ENCODE measurements around the gene OR2F2.

The OR2F2 gene

DNA sequence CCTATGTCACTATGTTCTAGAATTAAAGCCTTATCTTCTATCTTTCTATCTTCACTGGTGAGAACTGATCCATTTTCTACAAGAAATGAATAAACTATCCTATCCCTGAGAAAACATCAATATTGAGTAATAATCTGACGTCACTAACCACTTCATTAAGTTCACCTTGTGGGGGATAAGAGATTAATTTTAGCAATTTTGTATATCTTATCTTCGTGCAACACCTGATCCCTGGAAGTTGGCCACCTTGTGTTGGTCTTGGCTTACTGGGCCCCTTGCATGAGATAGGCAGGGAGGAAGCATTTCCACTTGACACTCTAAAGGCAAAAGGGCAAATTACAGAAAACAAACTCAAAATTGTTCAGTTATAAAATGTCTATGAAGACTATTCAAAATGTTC, 45.0 kb downstream of the OR2F2 start:
- DNase-seq: no peak

DNA sequence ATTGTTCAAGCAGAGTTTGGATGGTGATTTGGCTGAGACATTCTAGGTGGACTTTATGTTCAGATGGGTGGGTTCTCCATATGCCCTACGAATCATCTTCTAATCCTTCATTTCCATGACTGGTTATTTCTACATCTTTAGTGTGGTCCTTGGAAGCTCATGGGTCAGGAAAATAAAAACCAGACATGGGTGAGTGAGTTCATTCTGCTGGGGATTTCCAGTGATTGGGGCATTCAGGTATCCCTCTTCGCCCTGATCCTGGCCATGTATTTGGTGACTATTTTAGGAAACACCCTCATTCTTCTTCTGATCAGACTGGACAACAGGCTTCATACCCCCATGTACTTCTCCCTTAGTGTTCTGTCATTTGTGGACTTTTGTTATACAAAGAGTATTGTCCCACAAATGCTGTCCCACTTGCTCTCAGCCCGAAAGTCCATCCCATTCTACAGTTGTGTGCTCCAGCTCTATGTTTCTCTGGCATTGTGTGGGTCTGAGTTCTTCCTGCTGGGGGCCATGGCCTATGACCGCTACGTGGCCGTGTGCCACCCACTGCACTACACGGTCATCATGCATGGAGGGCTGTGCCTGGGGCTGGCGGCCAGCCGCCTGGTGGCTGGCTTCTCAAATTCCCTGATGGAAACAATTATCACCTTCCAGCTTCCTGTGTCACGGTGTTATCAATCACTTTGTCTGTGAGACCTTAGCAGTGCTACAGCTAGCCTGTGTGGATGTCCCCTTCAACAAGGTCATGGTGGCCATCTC, 45.9 kb downstream of the OR2F2 start:
- DNase-seq: no peak

DNA sequence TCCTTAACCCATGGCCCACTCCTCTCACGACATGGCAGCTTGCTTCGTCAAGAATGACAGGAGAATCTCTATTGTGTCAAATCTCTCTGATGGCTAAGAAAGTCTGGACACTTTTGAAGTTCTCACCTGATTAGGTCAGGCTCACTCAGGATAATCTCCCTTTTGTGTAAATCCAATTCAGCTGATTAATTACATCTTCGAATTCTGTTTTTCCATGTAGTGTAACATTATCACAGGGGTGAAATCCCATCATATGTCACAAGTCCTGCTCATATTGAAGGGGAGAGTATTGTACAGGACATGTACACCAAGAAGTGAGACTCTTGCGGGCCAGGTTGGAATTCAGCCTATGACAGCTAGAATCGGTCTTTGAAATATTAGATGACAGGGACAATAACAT, 48.9 kb downstream of the OR2F2 start:
- DNase-seq: no peak

Data from Kasumi-1 (cell line).